Nephron (organoid): ENCODE measurements around the gene AHNAK.

ENCODE experiments used
- H3K27ac Mint-ChIP-seq, 3 experiments: 2 replicates each; pipeline ENCODE4 v1.8.0; 2020; ENCODE audit warnings: mixed read lengths in 3 of 3, mild to moderate bottlenecking in 2 of 3, moderate library complexity in 1 of 3
- H3K27me3 Mint-ChIP-seq: 2 replicates; pipeline ENCODE4 v1.8.0; 2021; ENCODE audit warnings: low read depth, mild to moderate bottlenecking, moderate library complexity, mixed read lengths
- H3K36me3 Mint-ChIP-seq: 2 replicates; pipeline ENCODE4 v1.8.0; 2020; ENCODE audit warnings: low read depth, mixed read lengths
- H3K4me1 Mint-ChIP-seq: 2 replicates; pipeline ENCODE4 v1.8.0; 2020; ENCODE audit warnings: mixed read lengths
- H3K4me3 Mint-ChIP-seq, 3 experiments: 2 replicates each; pipeline ENCODE4 v1.8.0; 2020; ENCODE audit warnings: mild to moderate bottlenecking in 3 of 3, mixed read lengths in 3 of 3, moderate library complexity in 2 of 3
- H3K9me3 Mint-ChIP-seq: 2 replicates; pipeline ENCODE4 v1.8.0; 2020; ENCODE audit warnings: mixed read lengths
- TF ChIP-seq, protein P1 (sequence below), 3 experiments: fragments of 200-600 bp; sonication (generic); IDR thresholded peaks; one replicate each; pipeline ENCODE4 v1.5.0; 2021; ENCODE audit warnings: antibody characterized with exemption in 3 of 3; ENCODE audit not compliant: unreplicated experiment in 3 of 3

The AHNAK gene

DNA sequence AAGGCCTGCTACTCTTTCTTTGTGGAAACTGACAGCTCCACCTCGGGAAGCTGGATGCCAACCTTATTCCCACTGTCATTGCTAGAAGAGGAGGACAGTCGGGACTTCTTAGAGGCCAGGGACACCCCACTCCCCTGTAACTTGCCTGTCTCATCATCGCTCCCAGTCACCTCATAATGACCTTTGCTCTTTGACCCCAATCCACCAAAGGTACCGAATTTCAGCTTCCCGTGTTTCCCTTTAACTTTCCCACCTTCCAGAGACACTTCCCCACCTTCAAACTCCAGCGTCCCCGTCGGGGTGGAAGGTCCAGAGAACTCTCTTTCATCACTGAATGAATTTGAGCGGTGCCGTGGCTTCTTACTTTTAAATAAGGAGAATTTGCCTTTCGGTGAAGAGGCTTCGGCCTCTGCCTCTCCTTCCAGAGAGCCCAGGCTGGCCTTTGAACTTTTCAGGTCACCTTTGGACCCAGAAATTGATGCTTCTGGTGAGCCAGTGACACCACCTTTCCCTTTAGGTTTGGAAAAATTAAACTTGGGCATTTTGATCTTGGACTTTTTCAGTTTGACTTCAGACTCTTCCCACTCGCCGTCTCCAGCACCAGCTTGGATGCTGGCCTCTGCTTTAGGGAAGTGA is 29.8 kb downstream of the AHNAK start:
- Mint-ChIP-seq H3K9me3 (peaks cover 5% of the 10 kb centered on the region), H3K27me3 (no peaks in the 10 kb centered on the region), H3K4me1 (no peaks in the 10 kb centered on the region), H3K27ac (no peak overlapping the region), H3K36me3 (peaks cover 67% of the 10 kb centered on the region), H3K4me3 (no peak overlapping the region)
- TF ChIP-seq, protein P1, sequence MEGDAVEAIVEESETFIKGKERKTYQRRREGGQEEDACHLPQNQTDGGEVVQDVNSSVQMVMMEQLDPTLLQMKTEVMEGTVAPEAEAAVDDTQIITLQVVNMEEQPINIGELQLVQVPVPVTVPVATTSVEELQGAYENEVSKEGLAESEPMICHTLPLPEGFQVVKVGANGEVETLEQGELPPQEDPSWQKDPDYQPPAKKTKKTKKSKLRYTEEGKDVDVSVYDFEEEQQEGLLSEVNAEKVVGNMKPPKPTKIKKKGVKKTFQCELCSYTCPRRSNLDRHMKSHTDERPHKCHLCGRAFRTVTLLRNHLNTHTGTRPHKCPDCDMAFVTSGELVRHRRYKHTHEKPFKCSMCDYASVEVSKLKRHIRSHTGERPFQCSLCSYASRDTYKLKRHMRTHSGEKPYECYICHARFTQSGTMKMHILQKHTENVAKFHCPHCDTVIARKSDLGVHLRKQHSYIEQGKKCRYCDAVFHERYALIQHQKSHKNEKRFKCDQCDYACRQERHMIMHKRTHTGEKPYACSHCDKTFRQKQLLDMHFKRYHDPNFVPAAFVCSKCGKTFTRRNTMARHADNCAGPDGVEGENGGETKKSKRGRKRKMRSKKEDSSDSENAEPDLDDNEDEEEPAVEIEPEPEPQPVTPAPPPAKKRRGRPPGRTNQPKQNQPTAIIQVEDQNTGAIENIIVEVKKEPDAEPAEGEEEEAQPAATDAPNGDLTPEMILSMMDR (IDR thresholded peaks at IDR 0.05; ENCODE audit: unreplicated experiment in 3 of 3): no peak

DNA sequence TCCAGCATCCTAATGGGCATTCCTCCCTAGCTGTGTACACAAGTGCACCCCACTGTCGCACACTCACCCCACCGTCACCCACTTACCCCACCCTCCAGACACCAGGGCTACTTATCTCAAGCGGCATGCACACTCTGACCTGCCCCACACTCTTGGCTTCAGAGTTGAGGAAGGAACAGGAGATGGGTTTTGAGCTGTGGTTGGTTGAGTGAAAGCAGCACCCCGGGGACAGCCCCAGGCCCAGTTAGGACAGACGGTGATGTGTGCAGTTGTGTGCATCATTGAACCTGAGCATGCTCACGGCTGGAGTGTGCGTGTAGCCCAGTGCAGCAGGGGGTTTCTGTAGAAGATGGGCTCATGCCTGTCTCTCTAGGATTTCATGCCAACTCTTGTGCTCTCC is 32.5 kb downstream of the AHNAK start:
- H3K36me3 Mint-ChIP-seq: peaks cover 41% of the 10 kb centered on the region
- no peaks in the 10 kb centered on the region for H3K4me1 Mint-ChIP-seq
- TF ChIP-seq, protein P1 (IDR thresholded peaks at IDR 0.05; ENCODE audit: unreplicated experiment in 3 of 3): no peak
- no peak overlapping the region for H3K4me3 Mint-ChIP-seq
- no peak overlapping the region for H3K27ac Mint-ChIP-seq
- H3K9me3 Mint-ChIP-seq: no peaks in the 10 kb centered on the region
- H3K27me3 Mint-ChIP-seq: no peaks in the 10 kb centered on the region

DNA sequence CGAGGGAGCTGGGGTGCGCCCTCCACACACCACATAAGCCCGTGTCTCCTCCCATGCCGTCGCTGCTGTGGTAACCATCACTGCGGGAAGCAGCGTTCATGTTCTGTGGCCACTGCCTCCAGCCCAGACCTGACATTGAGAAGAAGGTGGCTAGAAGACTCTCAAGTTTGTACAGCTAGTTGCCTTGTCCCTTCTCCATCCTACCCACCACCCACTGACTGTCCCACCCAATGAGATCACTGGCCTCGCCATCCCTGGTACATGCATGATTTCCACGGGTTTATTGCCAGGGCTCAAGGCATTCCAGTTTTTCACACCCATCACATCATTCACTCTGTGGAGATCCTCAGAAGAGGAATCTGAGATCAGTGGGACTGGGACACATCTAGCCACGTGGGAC is 33.0 kb downstream of the AHNAK start:
- Mint-ChIP-seq H3K9me3 (no peaks in the 10 kb centered on the region), H3K4me1 (peaks cover 4% of the 10 kb centered on the region), H3K27ac (no peak overlapping the region), H3K27me3 (peaks cover under 1% of the 10 kb centered on the region), H3K36me3 (peaks cover 36% of the 10 kb centered on the region), H3K4me3 (no peak overlapping the region)
- TF ChIP-seq, protein P1 (IDR thresholded peaks at IDR 0.05; ENCODE audit: unreplicated experiment in 3 of 3): no peak

DNA sequence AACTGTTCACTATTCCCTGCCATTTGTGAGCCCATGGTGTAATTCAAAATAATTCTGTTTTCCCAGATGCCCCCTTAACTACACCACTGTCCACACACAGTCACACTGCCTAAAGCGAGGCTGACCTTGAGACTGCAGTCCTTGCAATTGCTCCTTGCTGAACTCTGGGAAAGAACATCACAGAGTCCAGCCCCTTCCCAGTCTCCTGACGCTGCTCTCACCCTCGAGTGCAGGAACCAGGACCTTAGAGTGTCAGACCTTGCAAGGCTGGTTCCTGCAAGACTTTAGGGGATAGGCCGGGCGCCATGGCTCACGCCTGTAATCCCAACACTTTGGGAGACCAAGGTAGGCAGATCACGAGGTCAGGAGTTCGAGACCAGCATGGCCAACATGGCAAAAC is 33.6 kb downstream of the AHNAK start:
- H3K27me3 Mint-ChIP-seq: peaks cover 5% of the 10 kb centered on the region
- no peak overlapping the region for H3K27ac Mint-ChIP-seq
- peaks cover 29% of the 10 kb centered on the region for H3K36me3 Mint-ChIP-seq
- no peaks in the 10 kb centered on the region for H3K9me3 Mint-ChIP-seq
- TF ChIP-seq, protein P1 (IDR thresholded peaks at IDR 0.05; ENCODE audit: unreplicated experiment in 3 of 3): no peak
- H3K4me3 Mint-ChIP-seq: no peak overlapping the region
- H3K4me1 Mint-ChIP-seq: peaks cover 11% of the 10 kb centered on the region

DNA sequence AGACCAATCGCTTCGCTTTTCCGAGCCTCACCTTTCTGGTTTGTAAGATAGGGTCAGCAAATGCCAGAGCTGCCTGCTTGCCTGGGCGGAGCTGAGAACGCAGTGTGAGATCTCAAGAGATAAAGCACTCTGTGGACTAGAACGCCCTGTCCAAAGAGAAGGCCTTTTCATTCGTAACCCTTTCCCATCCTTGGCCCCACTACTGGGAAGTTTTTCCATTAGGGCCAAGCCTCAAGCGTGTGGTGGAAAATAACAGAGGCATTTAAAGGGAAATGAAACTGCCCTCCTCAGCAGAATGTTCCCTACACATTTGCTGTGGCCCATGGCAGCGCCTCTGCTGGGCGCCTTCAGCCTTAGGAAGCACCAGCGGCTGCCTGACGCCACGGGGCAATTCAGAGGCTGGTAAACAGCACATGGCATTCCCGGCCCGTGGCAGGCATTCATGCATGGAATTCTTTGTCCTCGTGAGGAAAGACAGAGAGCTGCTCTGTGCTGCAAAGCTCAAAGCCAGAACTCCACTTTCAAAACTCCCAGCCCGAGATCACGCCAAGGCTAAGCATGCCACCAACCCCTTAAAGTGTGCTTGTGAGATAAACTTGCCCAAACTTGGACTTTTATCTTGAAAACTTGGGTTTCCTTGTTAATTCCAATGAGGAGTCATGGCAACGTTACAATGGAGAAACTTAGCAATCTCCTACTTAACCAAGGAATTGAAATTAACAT is 38.1 kb downstream of the AHNAK start:
- peaks cover 32% of the 10 kb centered on the region for H3K4me1 Mint-ChIP-seq
- H3K9me3 Mint-ChIP-seq: no peaks in the 10 kb centered on the region
- H3K4me3 Mint-ChIP-seq: peak overlapping the region; percentile 25 to 54 (median 47)
- TF ChIP-seq, protein P1 (IDR thresholded peaks at IDR 0.05; ENCODE audit: unreplicated experiment in 3 of 3): peak; percentile 51 to 61 (median 55)
- H3K27me3 Mint-ChIP-seq: peaks cover 38% of the 10 kb centered on the region
- H3K27ac Mint-ChIP-seq: peak overlapping the region; percentile 63 to 78 (median 72)
- H3K36me3 Mint-ChIP-seq: no peaks in the 10 kb centered on the region

DNA sequence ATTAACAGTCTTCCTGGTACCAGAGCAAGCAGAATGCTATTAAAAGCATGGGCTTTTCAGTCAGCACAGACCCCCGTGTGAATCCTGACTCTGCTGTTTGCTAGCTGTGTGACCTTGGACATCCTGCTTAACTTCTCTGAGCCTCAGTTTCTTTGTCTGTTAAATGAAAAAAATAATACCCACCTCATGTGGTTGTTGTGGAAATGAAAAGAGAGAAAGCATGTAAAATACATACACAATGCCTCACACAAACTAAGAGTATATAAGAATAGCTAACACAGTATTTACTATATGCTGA is 39.5 kb downstream of the AHNAK start:
- TF ChIP-seq, protein P1 (IDR thresholded peaks at IDR 0.05; ENCODE audit: unreplicated experiment in 3 of 3): no peak
- Mint-ChIP-seq H3K9me3 (no peaks in the 10 kb centered on the region), H3K36me3 (no peaks in the 10 kb centered on the region), H3K4me3 (peak overlapping the region; percentile 31 to 43 (median 40)), H3K27ac (peak overlapping the region; percentile 73 to 80 (median 79)), H3K27me3 (peaks cover 43% of the 10 kb centered on the region), H3K4me1 (peaks cover 41% of the 10 kb centered on the region)
